ENCODE data around the gene IGFBP2. TPM values are rescaled to one million over a fixed set of nuclear protein-coding genes. Genes with fewer than 3 reads are reported as not detected.

Gene IGFBP2
- total and polyA plus RNA-seq, 9 of the 15 experiments (the other 6 are each of a cell fraction or from before 2014, with no cell fraction given), result 0.93 TPM; not detected in 8

DNA sequence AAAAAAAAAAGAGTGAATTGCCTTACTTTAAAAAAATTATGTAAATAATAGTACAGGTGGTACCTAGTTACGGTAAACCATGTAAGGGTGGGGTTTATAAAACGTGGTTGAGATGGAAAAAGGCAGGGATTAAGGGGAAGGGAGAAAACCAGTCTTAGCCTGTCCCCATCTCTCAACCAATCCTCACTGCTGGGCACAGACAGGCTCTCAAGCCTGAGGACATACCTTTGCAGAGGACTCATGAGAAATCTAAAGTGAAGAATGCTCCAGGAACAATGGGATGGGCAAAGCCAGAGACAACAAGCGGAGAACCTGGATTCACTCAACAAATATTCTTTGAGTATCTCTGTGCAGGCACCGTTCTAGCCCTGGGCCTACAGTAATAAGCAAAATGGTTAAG is 3.4 kb upstream of the IGFBP2 start:
- ChIA-PET CTCF (ENCODE audit: low intra/inter-chr PET ratio) (no interaction called here), POLR2A (no interaction called here)
- WGBS (ENCODE audit: insufficient coverage, low coverage, missing lambda C conversion rate), result 8% methylated on average over 4 of the region's 4 CpGs
- no peak for ATAC-seq
- Histone ChIP-seq H3K9me3 (replicated peaks; ENCODE audit: control insufficient read depth, insufficient read depth, low read depth, low read length) (no peaks in the 10 kb centered on the region), H3K27ac (ENCODE audit: extremely low read depth, low read depth, low read length) (no peak overlapping the region), H3K27me3 (ENCODE audit: control insufficient read depth in 2 of 2, insufficient read depth in 2 of 2, low read length in 2 of 2) (peaks cover 2 to 18% of the 10 kb centered on the region in 2 experiments; a peak in 4 of 5 replicates), H3K79me2 (ENCODE audit: control insufficient read depth, insufficient read depth, low read length) (no peaks in the 10 kb centered on the region), H3K9me1 (ENCODE audit: control insufficient read depth, insufficient read depth, low read length) (no peaks in the 10 kb centered on the region), H3K9ac (ENCODE audit: insufficient read depth in 1 of 2, low read depth in 2 of 2, low read length in 2 of 2) (no peak overlapping the region), H3K4me2 (ENCODE audit: insufficient read depth, low read length) (no peak overlapping the region), H3K4me3 (no peak overlapping the region), H4K20me1 (replicated peaks; ENCODE audit: control insufficient read depth, insufficient read depth, low read length) (no peaks in the 10 kb centered on the region), H2AFZ (ENCODE audit: low read depth, low read length) (no peak overlapping the region), H3K4me1 (replicated peaks in 1 of 2; ENCODE audit: control insufficient read depth in 2 of 2, insufficient read depth in 2 of 2, low read length in 2 of 2) (no peaks in the 10 kb centered on the region), H3K36me3 (ENCODE audit: control insufficient read depth, insufficient read depth, low read length) (no peaks in the 10 kb centered on the region)
- FAIRE-seq, result no peak
- no TSS peak for BruUV-seq (replicated peaks)
- intact Hi-C loops (cut with micrococcal nuclease) (no loop called here), in situ Hi-C loops (cut with MboI) (no loop called here)
- no peak for DNase-seq (ENCODE audit: extremely low read depth in 1 of 4, low spot score in 3 of 4)
- TF ChIP-seq NONO (IDR thresholded peaks at IDR 0.05; ENCODE audit: low read depth in 2 of 2, low read length in 1 of 2), result no peak
- TF ChIP-seq ARID3A (IDR thresholded peaks at IDR 0.05; ENCODE audit: borderline replicate concordance, low read depth, low read length), result no peak
- TF ChIP-seq, protein P1, sequence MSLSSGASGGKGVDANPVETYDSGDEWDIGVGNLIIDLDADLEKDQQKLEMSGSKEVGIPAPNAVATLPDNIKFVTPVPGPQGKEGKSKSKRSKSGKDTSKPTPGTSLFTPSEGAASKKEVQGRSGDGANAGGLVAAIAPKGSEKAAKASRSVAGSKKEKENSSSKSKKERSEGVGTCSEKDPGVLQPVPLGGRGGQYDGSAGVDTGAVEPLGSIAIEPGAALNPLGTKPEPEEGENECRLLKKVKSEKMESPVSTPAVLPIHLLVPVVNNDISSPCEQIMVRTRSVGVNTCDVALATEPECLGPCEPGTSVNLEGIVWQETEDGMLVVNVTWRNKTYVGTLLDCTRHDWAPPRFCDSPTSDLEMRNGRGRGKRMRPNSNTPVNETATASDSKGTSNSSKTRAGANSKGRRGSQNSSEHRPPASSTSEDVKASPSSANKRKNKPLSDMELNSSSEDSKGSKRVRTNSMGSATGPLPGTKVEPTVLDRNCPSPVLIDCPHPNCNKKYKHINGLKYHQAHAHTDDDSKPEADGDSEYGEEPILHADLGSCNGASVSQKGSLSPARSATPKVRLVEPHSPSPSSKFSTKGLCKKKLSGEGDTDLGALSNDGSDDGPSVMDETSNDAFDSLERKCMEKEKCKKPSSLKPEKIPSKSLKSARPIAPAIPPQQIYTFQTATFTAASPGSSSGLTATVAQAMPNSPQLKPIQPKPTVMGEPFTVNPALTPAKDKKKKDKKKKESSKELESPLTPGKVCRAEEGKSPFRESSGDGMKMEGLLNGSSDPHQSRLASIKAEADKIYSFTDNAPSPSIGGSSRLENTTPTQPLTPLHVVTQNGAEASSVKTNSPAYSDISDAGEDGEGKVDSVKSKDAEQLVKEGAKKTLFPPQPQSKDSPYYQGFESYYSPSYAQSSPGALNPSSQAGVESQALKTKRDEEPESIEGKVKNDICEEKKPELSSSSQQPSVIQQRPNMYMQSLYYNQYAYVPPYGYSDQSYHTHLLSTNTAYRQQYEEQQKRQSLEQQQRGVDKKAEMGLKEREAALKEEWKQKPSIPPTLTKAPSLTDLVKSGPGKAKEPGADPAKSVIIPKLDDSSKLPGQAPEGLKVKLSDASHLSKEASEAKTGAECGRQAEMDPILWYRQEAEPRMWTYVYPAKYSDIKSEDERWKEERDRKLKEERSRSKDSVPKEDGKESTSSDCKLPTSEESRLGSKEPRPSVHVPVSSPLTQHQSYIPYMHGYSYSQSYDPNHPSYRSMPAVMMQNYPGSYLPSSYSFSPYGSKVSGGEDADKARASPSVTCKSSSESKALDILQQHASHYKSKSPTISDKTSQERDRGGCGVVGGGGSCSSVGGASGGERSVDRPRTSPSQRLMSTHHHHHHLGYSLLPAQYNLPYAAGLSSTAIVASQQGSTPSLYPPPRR (CRISPR knock-in tag; IDR thresholded peaks at IDR 0.05; ENCODE audit: borderline replicate concordance), result no peak
- TF ChIP-seq ATF6 (CRISPR knock-in tag; IDR thresholded peaks at IDR 0.05), result no peak
- no peak for TF ChIP-seq KHSRP (IDR thresholded peaks at IDR 0.05)
- TF ChIP-seq, protein P2, sequence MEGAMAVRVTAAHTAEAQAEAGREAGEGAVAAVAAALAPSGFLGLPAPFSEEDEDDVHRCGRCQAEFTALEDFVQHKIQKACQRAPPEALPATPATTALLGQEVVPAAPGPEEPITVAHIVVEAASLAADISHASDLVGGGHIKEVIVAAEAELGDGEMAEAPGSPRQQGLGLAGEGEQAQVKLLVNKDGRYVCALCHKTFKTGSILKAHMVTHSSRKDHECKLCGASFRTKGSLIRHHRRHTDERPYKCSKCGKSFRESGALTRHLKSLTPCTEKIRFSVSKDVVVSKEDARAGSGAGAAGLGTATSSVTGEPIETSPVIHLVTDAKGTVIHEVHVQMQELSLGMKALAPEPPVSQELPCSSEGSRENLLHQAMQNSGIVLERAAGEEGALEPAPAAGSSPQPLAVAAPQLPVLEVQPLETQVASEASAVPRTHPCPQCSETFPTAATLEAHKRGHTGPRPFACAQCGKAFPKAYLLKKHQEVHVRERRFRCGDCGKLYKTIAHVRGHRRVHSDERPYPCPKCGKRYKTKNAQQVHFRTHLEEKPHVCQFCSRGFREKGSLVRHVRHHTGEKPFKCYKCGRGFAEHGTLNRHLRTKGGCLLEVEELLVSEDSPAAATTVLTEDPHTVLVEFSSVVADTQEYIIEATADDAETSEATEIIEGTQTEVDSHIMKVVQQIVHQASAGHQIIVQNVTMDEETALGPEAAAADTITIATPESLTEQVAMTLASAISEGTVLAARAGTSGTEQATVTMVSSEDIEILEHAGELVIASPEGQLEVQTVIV (CRISPR knock-in tag; IDR thresholded peaks at IDR 0.05; ENCODE audit: borderline replicate concordance), result no peak
- no peak for TF ChIP-seq RFX5 (IDR thresholded peaks at IDR 0.05; ENCODE audit: low read depth, low read length)
- TF ChIP-seq, protein P3, sequence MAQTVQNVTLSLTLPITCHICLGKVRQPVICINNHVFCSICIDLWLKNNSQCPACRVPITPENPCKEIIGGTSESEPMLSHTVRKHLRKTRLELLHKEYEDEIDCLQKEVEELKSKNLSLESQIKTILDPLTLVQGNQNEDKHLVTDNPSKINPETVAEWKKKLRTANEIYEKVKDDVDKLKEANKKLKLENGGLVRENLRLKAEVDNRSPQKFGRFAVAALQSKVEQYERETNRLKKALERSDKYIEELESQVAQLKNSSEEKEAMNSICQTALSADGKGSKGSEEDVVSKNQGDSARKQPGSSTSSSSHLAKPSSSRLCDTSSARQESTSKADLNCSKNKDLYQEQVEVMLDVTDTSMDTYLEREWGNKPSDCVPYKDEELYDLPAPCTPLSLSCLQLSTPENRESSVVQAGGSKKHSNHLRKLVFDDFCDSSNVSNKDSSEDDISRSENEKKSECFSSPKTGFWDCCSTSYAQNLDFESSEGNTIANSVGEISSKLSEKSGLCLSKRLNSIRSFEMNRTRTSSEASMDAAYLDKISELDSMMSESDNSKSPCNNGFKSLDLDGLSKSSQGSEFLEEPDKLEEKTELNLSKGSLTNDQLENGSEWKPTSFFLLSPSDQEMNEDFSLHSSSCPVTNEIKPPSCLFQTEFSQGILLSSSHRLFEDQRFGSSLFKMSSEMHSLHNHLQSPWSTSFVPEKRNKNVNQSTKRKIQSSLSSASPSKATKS (CRISPR knock-in tag; IDR thresholded peaks at IDR 0.05), result no peak
